Peyer's patch (tissue), 4 donors: ENCODE results near the gene PEX13. TPM values are rescaled to one million over a fixed set of nuclear protein-coding genes. Genes with fewer than 3 reads are reported as not detected.

Experiments used
- DNase-seq, 3 donors: peaks; one replicate each; pipeline ENCODE4 v3.0.0-alpha.2; 2017 to 2019
- H3K27ac ChIP-seq, 4 donors: fragments of 200-600 bp; sonication (generic); one replicate each; pipeline ENCODE4 v1.5.1; 2016 to 2019
- H3K27me3 ChIP-seq, 2 donors: fragments of 200-600 bp; sonication (generic); one replicate each; pipeline ENCODE4 v1.5.1; 2019
- H3K36me3 ChIP-seq, 3 donors: fragments of 200-600 bp; sonication (generic); one replicate each; pipeline ENCODE4 v1.5.1; 2016 to 2019
- H3K4me1 ChIP-seq, 4 donors: fragments of 200-600 bp; sonication (generic); one replicate each; pipeline ENCODE4 v1.5.1; 2016 to 2019
- H3K4me3 ChIP-seq, 4 donors: fragments of 200-600 bp; sonication (generic); 1 replicate in 3 of 4; 2 replicates in 1 of 4; pipeline ENCODE4 v1.5.1; 2016 to 2019; ENCODE audit warnings: mild to moderate bottlenecking in 1 of 4
- H3K9me3 ChIP-seq, 4 donors: fragments of 200-600 bp; sonication (generic); one replicate each; pipeline ENCODE4 v1.5.1; 2016 to 2019; ENCODE audit warnings: mild to moderate bottlenecking in 1 of 4
- CTCF ChIP-seq, 6 experiments: fragments of 450-650 bp in 4 of 6; fragments of 200-600 bp in 2 of 6; sonication (generic) in 1 of 6; IDR thresholded peaks; one replicate each; pipeline ENCODE4 v1.5.1; 2017 to 2019; ENCODE audit warnings: antibody characterized with exemption in 6 of 6, mild to moderate bottlenecking in 3 of 6, moderate library complexity in 1 of 6
- POLR2A ChIP-seq, 2 donors: fragments of 450-650 bp; IDR thresholded peaks; one replicate each; pipeline ENCODE4 v1.5.1; 2017; ENCODE audit warnings: antibody characterized with exemption in 2 of 2, mild to moderate bottlenecking in 2 of 2, moderate library complexity in 2 of 2
- total RNA-seq, 4 donors: library from RNA; depleted of rRNA; stranded (reverse); fragments of >200 nt; gene quantifications; one replicate each; pipeline ENCODE4 v1.1.0, GENCODE V29; 2016

Gene PEX13
- total RNA-seq, 4 donors from 2014 or later = 28.1 to 49.7 (median 34.1) TPM

- Histone ChIP-seq H3K27me3 (no peaks in the 10 kb centered on the region), H3K9me3 (no peaks in the 10 kb centered on the region), H3K27ac (no peak overlapping the region), H3K4me1 (no peaks in the 10 kb centered on the region), H3K4me3 (no peak overlapping the region), H3K36me3 (peaks cover 0 to 19% (median 0%) of the 10 kb centered on the region in 3 donors)
- TF ChIP-seq POLR2A (IDR thresholded peaks at IDR 0.05) (no peak), CTCF (IDR thresholded peaks at IDR 0.05) (no peak)
- DNase-seq = no peak
These were observed 25.3 kb downstream of the PEX13 start for GRCh38 chr2:61042807-61043206.

GRCh38 chr2:61044636-61045035, 27.1 kb downstream of the PEX13 start:
- TF ChIP-seq POLR2A (IDR thresholded peaks at IDR 0.05) (no peak), CTCF (IDR thresholded peaks at IDR 0.05) (no peak)
- DNase-seq = no peak
- H3K4me1 ChIP-seq = no peaks in the 10 kb centered on the region
- no peaks in the 10 kb centered on the region for H3K27me3 ChIP-seq
- H3K4me3 ChIP-seq = no peak overlapping the region
- peaks cover 0 to 37% (median 0%) of the 10 kb centered on the region in 3 donors for H3K36me3 ChIP-seq
- no peaks in the 10 kb centered on the region for H3K9me3 ChIP-seq
- no peak overlapping the region for H3K27ac ChIP-seq

GRCh38 chr2:61045226-61045625, 27.7 kb downstream of the PEX13 start:
- H3K4me1 ChIP-seq = no peaks in the 10 kb centered on the region
- no peaks in the 10 kb centered on the region for H3K9me3 ChIP-seq
- no peak overlapping the region for H3K27ac ChIP-seq
- no peak overlapping the region for H3K4me3 ChIP-seq
- peaks cover 0 to 42% (median 0%) of the 10 kb centered on the region in 3 donors for H3K36me3 ChIP-seq
- TF ChIP-seq POLR2A (IDR thresholded peaks at IDR 0.05) (no peak), CTCF (IDR thresholded peaks at IDR 0.05) (no peak)
- H3K27me3 ChIP-seq = no peaks in the 10 kb centered on the region
- no peak for DNase-seq

GRCh38 chr2:61045999-61046398, 28.5 kb downstream of the PEX13 start:
- peaks cover 0 to 49% (median 0%) of the 10 kb centered on the region in 3 donors for H3K36me3 ChIP-seq
- no peaks in the 10 kb centered on the region for H3K27me3 ChIP-seq
- H3K27ac ChIP-seq = no peak overlapping the region
- H3K9me3 ChIP-seq = no peaks in the 10 kb centered on the region
- H3K4me3 ChIP-seq = no peak overlapping the region
- TF ChIP-seq CTCF (IDR thresholded peaks at IDR 0.05) = no peak
- no peak for TF ChIP-seq POLR2A (IDR thresholded peaks at IDR 0.05)
- DNase-seq = no peak
- H3K4me1 ChIP-seq = no peaks in the 10 kb centered on the region

GRCh38 chr2:61055557-61055956, 38.0 kb downstream of the PEX13 start:
- Histone ChIP-seq H3K9me3 (no peaks in the 10 kb centered on the region), H3K27me3 (no peaks in the 10 kb centered on the region), H3K36me3 (peaks cover 0 to 45% (median 0%) of the 10 kb centered on the region in 3 donors), H3K4me3 (no peak overlapping the region), H3K27ac (no peak overlapping the region), H3K4me1 (no peaks in the 10 kb centered on the region)
- DNase-seq = no peak
- TF ChIP-seq CTCF (IDR thresholded peaks at IDR 0.05) = no peak

- no peak overlapping the region for H3K27ac ChIP-seq
- H3K4me3 ChIP-seq = no peak overlapping the region
- H3K4me1 ChIP-seq = no peaks in the 10 kb centered on the region
- no peak for TF ChIP-seq CTCF (IDR thresholded peaks at IDR 0.05)
- no peak for TF ChIP-seq POLR2A (IDR thresholded peaks at IDR 0.05)
- no peak for DNase-seq
- no peaks in the 10 kb centered on the region for H3K27me3 ChIP-seq
- peaks cover 0 to 27% (median 0%) of the 10 kb centered on the region in 3 donors for H3K36me3 ChIP-seq
- no peaks in the 10 kb centered on the region for H3K9me3 ChIP-seq
These were observed 40.0 kb downstream of the PEX13 start for GRCh38 chr2:61057562-61057961.
